Neural cell (in vitro differentiated cells): ENCODE data around the gene IL19. TPM values are rescaled to one million over a fixed set of nuclear protein-coding genes. Genes with fewer than 3 reads are reported as not detected.

Source experiments
- H2AFZ ChIP-seq: fragments of 200-600, 300-800 bp; sonication (generic), shearing (Covaris generic); 2 replicates; pipeline ENCODE4 v1.6.0; 2014; ENCODE audit warnings: low read depth, mild to moderate bottlenecking, antibody characterized with exemption, low read length, moderate library complexity
- H3F3A ChIP-seq: fragments of 200-600 bp; shearing (Covaris generic); 2 replicates; pipeline ENCODE4 v1.6.1; 2016; ENCODE audit warnings: mild to moderate bottlenecking, moderate library complexity, mixed read lengths, antibody characterized with exemption, low read length; ENCODE audit not compliant: insufficient read depth, poor library complexity, severe bottlenecking
- H3K27ac ChIP-seq: fragments of 200-600, 300-800 bp; sonication (generic), shearing (Covaris generic); 2 replicates; pipeline ENCODE4 v1.5.1; 2014; ENCODE audit warnings: mild to moderate bottlenecking, low read length, moderate library complexity
- H3K27me3 ChIP-seq: fragments of 300-800, 200-600 bp; sonication (generic), shearing (Covaris generic); 2 replicates; pipeline ENCODE4 v1.6.0; 2014; ENCODE audit warnings: mild to moderate bottlenecking, low read depth, low read length, moderate library complexity; ENCODE audit not compliant: insufficient read depth
- H3K36me3 ChIP-seq: fragments of 300-800, 200-600 bp; sonication (generic), shearing (Covaris generic); 2 replicates; pipeline ENCODE4 v1.5.1; 2014; ENCODE audit warnings: mild to moderate bottlenecking, antibody characterized with exemption, low read length, moderate library complexity; ENCODE audit not compliant: insufficient read depth
- H3K4me2 ChIP-seq: fragments of 300-800, 200-600 bp; sonication (generic), shearing (Covaris generic); 2 replicates; pipeline ENCODE4 v1.6.0; 2014; ENCODE audit warnings: mild to moderate bottlenecking, low read length
- H3K4me3 ChIP-seq: fragments of 300-800, 200-600 bp; sonication (generic), shearing (Covaris generic); 2 replicates; pipeline ENCODE4 v1.5.1; 2014; ENCODE audit warnings: mild to moderate bottlenecking, low read length, moderate library complexity
- H3K79me2 ChIP-seq: fragments of 200-600 bp; shearing (Covaris generic); replicated peaks from 2 replicates; pipeline ENCODE4 v1.6.0; 2014; ENCODE audit warnings: mild to moderate bottlenecking, low read length, moderate library complexity; ENCODE audit not compliant: insufficient read depth
- H3K9ac ChIP-seq: fragments of 300-800, 200-600 bp; sonication (generic), shearing (Covaris generic); 2 replicates; pipeline ENCODE4 v1.6.1; 2016; ENCODE audit warnings: mild to moderate bottlenecking, low read length, mixed read lengths
- H3K9me2 ChIP-seq: fragments of 200-600 bp; shearing (Covaris generic); 2 replicates; pipeline ENCODE4 v1.6.1; 2016; ENCODE audit warnings: mild to moderate bottlenecking, low read length, mixed read lengths; ENCODE audit not compliant: insufficient read depth
- H3K9me3 ChIP-seq: fragments of 200-600, 300-800 bp; sonication (generic), shearing (Covaris generic); 2 replicates; pipeline ENCODE4 v1.6.1; 2016; ENCODE audit warnings: mild to moderate bottlenecking, mixed run types, low read length, moderate library complexity, mixed read lengths
- H4K20me1 ChIP-seq: fragments of 200-600 bp; shearing (Covaris generic); 2 replicates; pipeline ENCODE4 v1.6.1; 2016; ENCODE audit warnings: mild to moderate bottlenecking, mixed run types; ENCODE audit not compliant: insufficient read depth
- EP300 ChIP-seq: fragments of 450-650 bp; conservative IDR thresholded peaks from 2 replicates; pipeline ENCODE4 v1.6.1; 2014; ENCODE audit warnings: antibody characterized with exemption, mild to moderate bottlenecking, moderate library complexity; ENCODE audit not compliant: poor library complexity, severe bottlenecking
- EZH2 ChIP-seq: fragments of 200-600, 300-800 bp; shearing (Covaris generic), sonication (generic); IDR thresholded peaks from 2 replicates; pipeline ENCODE4 v1.6.1; 2014; ENCODE audit warnings: antibody characterized with exemption, low read length, borderline replicate concordance, mild to moderate bottlenecking; ENCODE audit not compliant: insufficient read depth, poor library complexity, severe bottlenecking
- MXI1 ChIP-seq: fragments of 450-650 bp; conservative IDR thresholded peaks from 2 replicates; pipeline ENCODE4 v1.6.1; 2014; ENCODE audit warnings: antibody characterized with exemption, mild to moderate bottlenecking; ENCODE audit not compliant: poor library complexity, severe bottlenecking
- POLR2AphosphoS5 ChIP-seq: IDR thresholded peaks from 2 replicates; pipeline ENCODE4 v1.6.1; 2012
- RAD21 ChIP-seq: fragments of 450-650 bp; conservative IDR thresholded peaks from 2 replicates; pipeline ENCODE4 v1.6.1; 2014; ENCODE audit warnings: antibody characterized with exemption, mild to moderate bottlenecking, moderate library complexity
- REST ChIP-seq: IDR thresholded peaks from 2 replicates; pipeline ENCODE4 v1.6.1; 2012; ENCODE audit warnings: borderline replicate concordance
- SMC3 ChIP-seq: fragments of 450-650 bp; conservative IDR thresholded peaks from 2 replicates; pipeline ENCODE4 v1.6.1; 2014; ENCODE audit warnings: antibody characterized with exemption, mild to moderate bottlenecking, moderate library complexity; ENCODE audit not compliant: poor library complexity
- TAF1 ChIP-seq: IDR thresholded peaks from 2 replicates; pipeline ENCODE4 v1.6.1; 2012; ENCODE audit warnings: low read depth
- polyA plus RNA-seq: library from polyadenylated mRNA; depleted of rRNA; stranded (reverse); fragments of >200 nt; gene quantifications from 2 replicates; pipeline ENCODE4 v1.2.3, GENCODE V29; 2014
- TF ChIP-seq, protein P1 (sequence below): fragments of 450-650 bp; IDR thresholded peaks from 2 replicates; pipeline ENCODE4 v1.5.1; 2014; ENCODE audit warnings: antibody characterized with exemption, mild to moderate bottlenecking, moderate library complexity; ENCODE audit not compliant: poor library complexity, severe bottlenecking

The IL19 gene
- polyA plus RNA-seq, 1 donor from 2014 or later, result not detected

DNA sequence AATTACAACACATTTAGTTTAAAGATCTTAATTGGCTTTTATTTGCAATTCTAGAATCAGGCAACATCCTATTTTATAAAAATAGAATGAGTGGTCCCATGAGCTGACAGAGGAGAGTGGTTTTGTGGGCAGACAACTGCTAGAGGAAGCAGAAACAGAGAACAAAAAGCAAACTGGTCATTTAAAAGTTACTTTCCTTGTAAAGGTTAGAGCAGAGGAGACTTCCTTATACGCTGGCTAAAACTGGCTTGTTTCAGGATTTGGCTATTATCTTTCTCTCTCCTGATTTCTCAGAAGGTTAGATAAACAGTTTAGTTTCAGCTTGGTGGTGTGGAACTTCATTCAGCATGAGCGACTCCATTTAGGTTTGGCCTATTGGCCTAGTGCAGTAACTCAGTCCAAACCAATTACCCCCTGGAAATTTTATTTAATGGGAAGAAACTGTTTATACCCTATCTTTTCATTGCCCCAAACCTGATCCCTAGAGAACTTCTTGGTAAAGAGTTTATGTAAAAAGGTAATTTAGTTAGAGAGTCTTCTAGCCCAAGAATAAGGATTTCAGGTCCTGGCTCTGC lies 62.6 kb downstream of the IL19 start:
- Histone ChIP-seq H3K9ac (no peak overlapping the region), H3K9me3 (no peaks in the 10 kb centered on the region), H3K79me2 (no peaks in the 10 kb centered on the region), H3K36me3 (no peaks in the 10 kb centered on the region), H3K27me3 (no peaks in the 10 kb centered on the region), H2AFZ (no peak overlapping the region), H4K20me1 (no peaks in the 10 kb centered on the region), H3K4me3 (no peak overlapping the region), H3K9me2 (no peaks in the 10 kb centered on the region), H3F3A (no peaks in the 10 kb centered on the region), H3K4me2 (no peak overlapping the region), H3K27ac (no peak overlapping the region)
- no peak for TF ChIP-seq EP300
- TF ChIP-seq RAD21, result no peak
- no peak for TF ChIP-seq MXI1
- no peak for TF ChIP-seq EZH2
- TF ChIP-seq, protein P1, sequence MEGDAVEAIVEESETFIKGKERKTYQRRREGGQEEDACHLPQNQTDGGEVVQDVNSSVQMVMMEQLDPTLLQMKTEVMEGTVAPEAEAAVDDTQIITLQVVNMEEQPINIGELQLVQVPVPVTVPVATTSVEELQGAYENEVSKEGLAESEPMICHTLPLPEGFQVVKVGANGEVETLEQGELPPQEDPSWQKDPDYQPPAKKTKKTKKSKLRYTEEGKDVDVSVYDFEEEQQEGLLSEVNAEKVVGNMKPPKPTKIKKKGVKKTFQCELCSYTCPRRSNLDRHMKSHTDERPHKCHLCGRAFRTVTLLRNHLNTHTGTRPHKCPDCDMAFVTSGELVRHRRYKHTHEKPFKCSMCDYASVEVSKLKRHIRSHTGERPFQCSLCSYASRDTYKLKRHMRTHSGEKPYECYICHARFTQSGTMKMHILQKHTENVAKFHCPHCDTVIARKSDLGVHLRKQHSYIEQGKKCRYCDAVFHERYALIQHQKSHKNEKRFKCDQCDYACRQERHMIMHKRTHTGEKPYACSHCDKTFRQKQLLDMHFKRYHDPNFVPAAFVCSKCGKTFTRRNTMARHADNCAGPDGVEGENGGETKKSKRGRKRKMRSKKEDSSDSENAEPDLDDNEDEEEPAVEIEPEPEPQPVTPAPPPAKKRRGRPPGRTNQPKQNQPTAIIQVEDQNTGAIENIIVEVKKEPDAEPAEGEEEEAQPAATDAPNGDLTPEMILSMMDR, result no peak
- no peak for TF ChIP-seq SMC3
- no peak for TF ChIP-seq TAF1
- TF ChIP-seq POLR2AphosphoS5, result no peak

GRCh38 chr1:206833801-206834200 lies 63.2 kb downstream of the IL19 start:
- no peak overlapping the region for H3K4me3 ChIP-seq
- H3K9me2 ChIP-seq, result no peaks in the 10 kb centered on the region
- no peaks in the 10 kb centered on the region for H4K20me1 ChIP-seq
- no peak overlapping the region for H2AFZ ChIP-seq
- no peak overlapping the region for H3K9ac ChIP-seq
- H3K36me3 ChIP-seq, result no peaks in the 10 kb centered on the region
- H3K27me3 ChIP-seq, result no peaks in the 10 kb centered on the region
- H3K9me3 ChIP-seq, result no peaks in the 10 kb centered on the region
- no peak overlapping the region for H3K4me2 ChIP-seq
- H3K27ac ChIP-seq, result no peak overlapping the region
- H3F3A ChIP-seq, result no peaks in the 10 kb centered on the region
- TF ChIP-seq, protein P1, result no peak
- no peak for TF ChIP-seq TAF1
- no peak for TF ChIP-seq POLR2AphosphoS5
- TF ChIP-seq REST, result no peak
- no peaks in the 10 kb centered on the region for H3K79me2 ChIP-seq
